ENCODE data around the gene BMF.
A peak's percentile ranks its signal among the peaks of the same experiment; 100 is the strongest.
"Not testable (repeated sequence)": the region's sequence is repeated elsewhere in the genome, so short reads cannot be mapped to it uniquely, and the experiment has no call there.

The BMF gene

GRCh38 chr15:40108855-40109735, at the start of gene BMF:
BMF (minus strand) TSS chr15:40108879; CDS start chr15:40106086, 2,793 bp downstream.
- DNase-seq, result peak; percentile 82 to 92

- no peak for DNase-seq
Observed at GRCh38 chr15:40157778-40158447, 49.2 kb upstream of the BMF start.

- DNase-seq, result no peak
Observed at GRCh38 chr15:40155270-40155910, 46.7 kb upstream of the BMF start.

GRCh38 chr15:40154821-40155220, 46.1 kb upstream of the BMF start:
- not testable (repeated sequence) for DNase-seq

GRCh38 chr15:40151991-40152390, 43.3 kb upstream of the BMF start:
- DNase-seq, result no peak

GRCh38 chr15:40151499-40151898, 42.8 kb upstream of the BMF start:
- no peak for DNase-seq

GRCh38 chr15:40150163-40150925, 41.7 kb upstream of the BMF start:
- no peak for DNase-seq

- no peak for DNase-seq
Observed at GRCh38 chr15:40149339-40149738, 40.7 kb upstream of the BMF start.

- DNase-seq, result peak in 1 of 2 experiments; percentile 2
Observed at GRCh38 chr15:40146037-40146436, 37.4 kb upstream of the BMF start.

GRCh38 chr15:40142428-40142827, 33.7 kb upstream of the BMF start:
- DNase-seq, result no peak

GRCh38 chr15:40138201-40138570, 29.5 kb upstream of the BMF start:
- not testable (repeated sequence) for DNase-seq

- no peak for DNase-seq
Observed at GRCh38 chr15:40137303-40138200, 28.9 kb upstream of the BMF start.

GRCh38 chr15:40136470-40137302, 28.0 kb upstream of the BMF start:
- no peak for DNase-seq

- DNase-seq, result not testable (repeated sequence)
Observed at GRCh38 chr15:40135846-40136450, 27.3 kb upstream of the BMF start.

- no peak for DNase-seq
Observed at GRCh38 chr15:40134885-40135284, 26.2 kb upstream of the BMF start.

- no peak for DNase-seq
Observed at GRCh38 chr15:40133544-40133943, 24.9 kb upstream of the BMF start.

- DNase-seq, result no peak
Observed at GRCh38 chr15:40130799-40131502, 22.3 kb upstream of the BMF start.

GRCh38 chr15:40130118-40130517, 21.4 kb upstream of the BMF start:
- DNase-seq, result no peak

- DNase-seq, result no peak
Observed at GRCh38 chr15:40128766-40129660, 20.3 kb upstream of the BMF start.

Measured in SW 1271 (cell line).